IMR-90 (cell line): ENCODE measurements around the gene OPCML.

Source experiments
- CHD1 ChIP-seq: IDR thresholded peaks from 2 replicates; pipeline ENCODE4 v1.6.1; 2012; ENCODE audit warnings: low read depth, low read length, improper control_type of control experiment
- CTCF ChIP-seq: conservative IDR thresholded peaks from 2 replicates; pipeline ENCODE4 v1.5.1; 2012; ENCODE audit warnings: mild to moderate bottlenecking, low read depth, low read length, improper control_type of control experiment
- ELK1 ChIP-seq: fragments of 150-350 bp; IDR thresholded peaks from 2 replicates; pipeline ENCODE4 v1.6.1; 2016; ENCODE audit warnings: low read depth, mild to moderate bottlenecking, low read length, moderate library complexity, borderline replicate concordance
- MAFK ChIP-seq: IDR thresholded peaks from 2 replicates; pipeline ENCODE4 v1.6.1; 2012; ENCODE audit warnings: low read depth, low read length, improper control_type of control experiment
- MAZ ChIP-seq: IDR thresholded peaks from 2 replicates; pipeline ENCODE4 v1.6.1; 2012; ENCODE audit warnings: low read depth, mild to moderate bottlenecking, low read length, improper control_type of control experiment, moderate library complexity, borderline replicate concordance
- POLR2A ChIP-seq: IDR thresholded peaks from 2 replicates; pipeline ENCODE4 v1.6.1; 2012; ENCODE audit warnings: mild to moderate bottlenecking, low read depth, low read length
- RAD21 ChIP-seq: IDR thresholded peaks from 2 replicates; pipeline ENCODE4 v1.6.1; 2012; ENCODE audit warnings: low read length, improper control_type of control experiment
- RFX5 ChIP-seq: IDR thresholded peaks from 2 replicates; pipeline ENCODE4 v1.8.0; 2012; ENCODE audit warnings: low read depth, mild to moderate bottlenecking, low read length, moderate library complexity

- TF ChIP-seq MAFK = no peak
- TF ChIP-seq CTCF = no peak
- no peak for TF ChIP-seq MAZ
- TF ChIP-seq POLR2A = no peak
- TF ChIP-seq RFX5 = no peak
- no peak for TF ChIP-seq CHD1
- TF ChIP-seq RAD21 = no peak
- TF ChIP-seq ELK1 = no peak
Measured at GRCh38 chr11:133552938-133553337, 20.6 kb upstream of the OPCML start.
